Measurements from ENCODE around the gene ZCCHC12.

ZCCHC12 gene

GRCh38 chrX:118867251-118867650 is 43.6 kb downstream of the ZCCHC12 start:
- ATAC-seq = no peak
- TF ChIP-seq ARNTL (CRISPR knock-in tag; IDR thresholded peaks at IDR 0.05; ENCODE audit: borderline replicate concordance, low read depth) (no peak), ISL1 (CRISPR knock-in tag; IDR thresholded peaks at IDR 0.05) (no peak), CSDC2 (CRISPR knock-in tag; IDR thresholded peaks at IDR 0.05) (no peak), RARB (CRISPR knock-in tag; IDR thresholded peaks at IDR 0.05) (no peak), BACH2 (CRISPR knock-in tag; IDR thresholded peaks at IDR 0.05; ENCODE audit: borderline replicate concordance) (no peak), POU6F1 (CRISPR knock-in tag; IDR thresholded peaks at IDR 0.05; ENCODE audit: borderline replicate concordance, low read depth) (no peak), GLIS3 (CRISPR knock-in tag; IDR thresholded peaks at IDR 0.05) (no peak), ZNF8 (CRISPR knock-in tag; IDR thresholded peaks at IDR 0.05) (no peak), ZNF70 (CRISPR knock-in tag; IDR thresholded peaks at IDR 0.05) (no peak), TCF4 (CRISPR knock-in tag; IDR thresholded peaks at IDR 0.05; ENCODE audit: borderline replicate concordance) (no peak), ESRRG (CRISPR knock-in tag; IDR thresholded peaks at IDR 0.05) (no peak), SNAI2 (CRISPR knock-in tag; IDR thresholded peaks at IDR 0.05) (no peak)
- TF ChIP-seq, protein P1, sequence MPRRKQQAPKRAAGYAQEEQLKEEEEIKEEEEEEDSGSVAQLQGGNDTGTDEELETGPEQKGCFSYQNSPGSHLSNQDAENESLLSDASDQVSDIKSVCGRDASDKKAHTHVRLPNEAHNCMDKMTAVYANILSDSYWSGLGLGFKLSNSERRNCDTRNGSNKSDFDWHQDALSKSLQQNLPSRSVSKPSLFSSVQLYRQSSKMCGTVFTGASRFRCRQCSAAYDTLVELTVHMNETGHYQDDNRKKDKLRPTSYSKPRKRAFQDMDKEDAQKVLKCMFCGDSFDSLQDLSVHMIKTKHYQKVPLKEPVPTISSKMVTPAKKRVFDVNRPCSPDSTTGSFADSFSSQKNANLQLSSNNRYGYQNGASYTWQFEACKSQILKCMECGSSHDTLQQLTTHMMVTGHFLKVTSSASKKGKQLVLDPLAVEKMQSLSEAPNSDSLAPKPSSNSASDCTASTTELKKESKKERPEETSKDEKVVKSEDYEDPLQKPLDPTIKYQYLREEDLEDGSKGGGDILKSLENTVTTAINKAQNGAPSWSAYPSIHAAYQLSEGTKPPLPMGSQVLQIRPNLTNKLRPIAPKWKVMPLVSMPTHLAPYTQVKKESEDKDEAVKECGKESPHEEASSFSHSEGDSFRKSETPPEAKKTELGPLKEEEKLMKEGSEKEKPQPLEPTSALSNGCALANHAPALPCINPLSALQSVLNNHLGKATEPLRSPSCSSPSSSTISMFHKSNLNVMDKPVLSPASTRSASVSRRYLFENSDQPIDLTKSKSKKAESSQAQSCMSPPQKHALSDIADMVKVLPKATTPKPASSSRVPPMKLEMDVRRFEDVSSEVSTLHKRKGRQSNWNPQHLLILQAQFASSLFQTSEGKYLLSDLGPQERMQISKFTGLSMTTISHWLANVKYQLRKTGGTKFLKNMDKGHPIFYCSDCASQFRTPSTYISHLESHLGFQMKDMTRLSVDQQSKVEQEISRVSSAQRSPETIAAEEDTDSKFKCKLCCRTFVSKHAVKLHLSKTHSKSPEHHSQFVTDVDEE (CRISPR knock-in tag; IDR thresholded peaks at IDR 0.05) = no peak
- TF ChIP-seq, protein P2, sequence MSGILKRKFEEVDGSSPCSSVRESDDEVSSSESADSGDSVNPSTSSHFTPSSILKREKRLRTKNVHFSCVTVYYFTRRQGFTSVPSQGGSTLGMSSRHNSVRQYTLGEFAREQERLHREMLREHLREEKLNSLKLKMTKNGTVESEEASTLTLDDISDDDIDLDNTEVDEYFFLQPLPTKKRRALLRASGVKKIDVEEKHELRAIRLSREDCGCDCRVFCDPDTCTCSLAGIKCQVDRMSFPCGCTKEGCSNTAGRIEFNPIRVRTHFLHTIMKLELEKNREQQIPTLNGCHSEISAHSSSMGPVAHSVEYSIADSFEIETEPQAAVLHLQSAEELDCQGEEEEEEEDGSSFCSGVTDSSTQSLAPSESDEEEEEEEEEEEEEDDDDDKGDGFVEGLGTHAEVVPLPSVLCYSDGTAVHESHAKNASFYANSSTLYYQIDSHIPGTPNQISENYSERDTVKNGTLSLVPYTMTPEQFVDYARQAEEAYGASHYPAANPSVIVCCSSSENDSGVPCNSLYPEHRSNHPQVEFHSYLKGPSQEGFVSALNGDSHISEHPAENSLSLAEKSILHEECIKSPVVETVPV (CRISPR knock-in tag; IDR thresholded peaks at IDR 0.05) = no peak
- TF ChIP-seq, protein P3, sequence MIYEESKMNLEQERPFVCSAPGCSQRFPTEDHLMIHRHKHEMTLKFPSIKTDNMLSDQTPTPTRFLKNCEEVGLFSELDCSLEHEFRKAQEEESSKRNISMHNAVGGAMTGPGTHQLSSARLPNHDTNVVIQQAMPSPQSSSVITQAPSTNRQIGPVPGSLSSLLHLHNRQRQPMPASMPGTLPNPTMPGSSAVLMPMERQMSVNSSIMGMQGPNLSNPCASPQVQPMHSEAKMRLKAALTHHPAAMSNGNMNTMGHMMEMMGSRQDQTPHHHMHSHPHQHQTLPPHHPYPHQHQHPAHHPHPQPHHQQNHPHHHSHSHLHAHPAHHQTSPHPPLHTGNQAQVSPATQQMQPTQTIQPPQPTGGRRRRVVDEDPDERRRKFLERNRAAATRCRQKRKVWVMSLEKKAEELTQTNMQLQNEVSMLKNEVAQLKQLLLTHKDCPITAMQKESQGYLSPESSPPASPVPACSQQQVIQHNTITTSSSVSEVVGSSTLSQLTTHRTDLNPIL (CRISPR knock-in tag; IDR thresholded peaks at IDR 0.05; ENCODE audit: low read depth) = no peak

DNA sequence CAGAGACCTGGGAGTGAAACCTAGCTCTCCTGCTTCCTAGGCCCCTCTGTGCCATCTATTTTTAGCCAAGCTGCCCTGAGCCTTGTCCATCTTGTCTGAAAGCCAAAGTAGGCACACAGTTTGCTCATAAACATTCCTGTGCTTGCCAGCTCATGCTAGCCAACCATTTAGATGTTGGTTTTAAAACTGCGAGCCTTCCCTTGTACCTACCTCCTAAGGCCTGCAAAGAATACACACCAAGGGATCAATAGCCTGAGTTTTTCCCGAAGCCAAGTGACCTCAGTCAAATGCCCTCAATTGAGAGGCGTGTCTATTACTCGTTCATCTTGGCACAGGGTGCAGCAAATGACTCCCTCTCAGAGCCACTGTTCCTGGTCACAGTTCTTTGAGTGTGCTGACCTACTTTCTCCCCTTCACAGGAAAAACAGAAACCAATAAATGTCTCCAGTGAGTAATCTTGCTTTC is 48.5 kb downstream of the ZCCHC12 start:
- TF ChIP-seq ZNF565 (CRISPR knock-in tag; conservative IDR thresholded peaks at IDR 0.05; ENCODE audit: low read depth) = no peak
- no peak for TF ChIP-seq SNAI2 (CRISPR knock-in tag; IDR thresholded peaks at IDR 0.05)
- no peak for TF ChIP-seq ZC3H10 (CRISPR knock-in tag; IDR thresholded peaks at IDR 0.05)
- no peak for TF ChIP-seq POU6F1 (CRISPR knock-in tag; IDR thresholded peaks at IDR 0.05; ENCODE audit: borderline replicate concordance, low read depth)
- no peak for TF ChIP-seq PPARA (CRISPR knock-in tag; IDR thresholded peaks at IDR 0.05; ENCODE audit: borderline replicate concordance)
- TF ChIP-seq ZFP3 (CRISPR knock-in tag; IDR thresholded peaks at IDR 0.05) = no peak
- no peak for TF ChIP-seq BACH2 (CRISPR knock-in tag; IDR thresholded peaks at IDR 0.05; ENCODE audit: borderline replicate concordance)
- no peak for TF ChIP-seq RARB (CRISPR knock-in tag; IDR thresholded peaks at IDR 0.05)
- TF ChIP-seq, protein P3 (CRISPR knock-in tag; IDR thresholded peaks at IDR 0.05; ENCODE audit: low read depth) = no peak
- no peak for TF ChIP-seq ARNTL (CRISPR knock-in tag; IDR thresholded peaks at IDR 0.05; ENCODE audit: borderline replicate concordance, low read depth)
- no peak for TF ChIP-seq ZNF70 (CRISPR knock-in tag; IDR thresholded peaks at IDR 0.05)
- TF ChIP-seq CSDC2 (CRISPR knock-in tag; IDR thresholded peaks at IDR 0.05) = no peak
- no peak for TF ChIP-seq ZNF8 (CRISPR knock-in tag; IDR thresholded peaks at IDR 0.05)
- no peak for TF ChIP-seq OSR1 (CRISPR knock-in tag; IDR thresholded peaks at IDR 0.05)
- TF ChIP-seq, protein P1 (CRISPR knock-in tag; IDR thresholded peaks at IDR 0.05) = no peak
- TF ChIP-seq GLIS3 (CRISPR knock-in tag; IDR thresholded peaks at IDR 0.05) = no peak

More for the DNA sequence above, 48.5 kb downstream of the ZCCHC12 start:
- no peak for ATAC-seq
